Epidermal melanocyte (primary cell): ENCODE data around the gene PPP5C.
A peak's percentile ranks its signal among the peaks of the same experiment; 100 is the strongest.
"Not testable (repeated sequence)": the region's sequence is repeated elsewhere in the genome, so short reads cannot be mapped to it uniquely, and the experiment has no call there.

ENCODE experiments used
- DNase-seq: peaks from one replicate; pipeline ENCODE4 v3.0.0; 2011; ENCODE audit warnings: low spot score; ENCODE audit not compliant: insufficient read length

The PPP5C gene, protein sequence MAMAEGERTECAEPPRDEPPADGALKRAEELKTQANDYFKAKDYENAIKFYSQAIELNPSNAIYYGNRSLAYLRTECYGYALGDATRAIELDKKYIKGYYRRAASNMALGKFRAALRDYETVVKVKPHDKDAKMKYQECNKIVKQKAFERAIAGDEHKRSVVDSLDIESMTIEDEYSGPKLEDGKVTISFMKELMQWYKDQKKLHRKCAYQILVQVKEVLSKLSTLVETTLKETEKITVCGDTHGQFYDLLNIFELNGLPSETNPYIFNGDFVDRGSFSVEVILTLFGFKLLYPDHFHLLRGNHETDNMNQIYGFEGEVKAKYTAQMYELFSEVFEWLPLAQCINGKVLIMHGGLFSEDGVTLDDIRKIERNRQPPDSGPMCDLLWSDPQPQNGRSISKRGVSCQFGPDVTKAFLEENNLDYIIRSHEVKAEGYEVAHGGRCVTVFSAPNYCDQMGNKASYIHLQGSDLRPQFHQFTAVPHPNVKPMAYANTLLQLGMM

DNA sequence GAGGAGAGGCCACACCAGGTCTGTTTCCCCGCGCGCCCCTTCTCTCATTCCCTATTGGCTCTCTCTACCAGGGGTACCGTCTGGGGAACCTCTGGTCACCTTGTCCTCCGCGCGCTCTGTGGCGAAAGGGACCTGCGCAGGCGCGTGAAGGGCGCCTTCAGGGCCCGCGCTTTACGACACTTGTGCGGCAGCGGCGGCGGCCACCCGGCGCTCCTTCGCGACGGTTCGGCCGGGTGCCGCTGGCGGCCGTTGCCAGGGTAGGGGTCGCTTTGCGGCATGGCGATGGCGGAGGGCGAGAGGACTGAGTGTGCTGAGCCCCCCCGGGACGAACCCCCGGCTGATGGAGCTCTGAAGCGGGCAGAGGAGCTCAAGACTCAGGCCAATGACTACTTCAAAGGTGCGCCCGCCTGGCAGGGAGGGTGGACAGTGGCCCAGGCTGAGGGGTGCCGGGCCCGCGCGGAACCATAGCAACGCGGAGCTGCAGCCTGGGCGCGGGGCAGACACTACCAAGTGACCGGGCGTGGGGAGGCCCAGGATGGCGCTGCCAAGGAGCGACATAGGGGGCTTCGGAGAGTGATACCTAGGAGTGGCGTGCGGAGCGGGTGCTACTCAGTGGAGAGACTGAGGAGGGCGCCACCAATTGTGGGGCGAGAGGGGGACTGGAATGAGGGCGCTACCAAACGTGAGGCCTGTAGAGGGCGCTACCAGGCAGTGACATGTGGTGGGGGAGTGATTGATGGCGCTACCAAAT is at the start of gene PPP5C:
Gene PPP5C (plus strand): TSS at position 267 of the 751 bp plus-strand sequence. CDS start 10 bp downstream, at position 277.
- peak; percentile 97 for DNase-seq

DNA sequence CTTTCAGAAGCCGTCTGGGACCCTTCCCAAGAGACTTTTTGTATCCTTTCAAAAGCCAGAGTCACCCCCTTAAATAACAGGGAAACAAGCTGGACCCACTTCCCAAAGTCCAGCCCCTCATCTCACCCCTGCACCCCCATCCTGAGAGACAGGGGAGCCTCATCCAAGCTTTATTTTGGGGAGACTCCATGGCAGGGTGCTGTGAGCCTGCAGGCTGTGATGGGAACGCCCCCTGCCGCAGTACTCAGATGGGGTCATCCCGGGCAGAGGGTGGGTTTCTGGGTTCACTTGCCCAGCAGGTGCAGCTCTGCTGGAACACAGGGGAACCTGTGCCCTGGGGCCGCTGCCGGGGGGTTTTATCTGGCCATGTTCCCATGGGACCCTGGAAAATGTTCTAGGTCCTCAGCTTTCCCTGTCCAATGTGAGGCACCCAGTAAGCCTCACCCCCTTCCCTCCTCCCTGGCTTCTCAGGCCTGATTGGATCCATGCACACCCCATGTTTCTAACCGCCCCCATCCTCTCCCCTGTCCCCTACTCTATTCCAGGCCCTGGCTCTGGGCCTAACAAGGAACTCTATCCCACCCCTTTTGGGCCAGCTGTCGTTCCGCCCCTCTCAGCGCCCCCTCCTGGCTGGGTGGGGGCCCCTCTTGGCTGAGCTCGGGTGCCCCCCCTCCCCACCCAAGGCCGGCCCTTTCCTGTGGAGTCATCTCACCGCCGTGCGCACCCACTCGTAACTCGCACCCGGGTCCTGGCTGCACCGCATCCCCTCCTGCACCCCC is 49.0 kb upstream of the PPP5C start:
- DNase-seq: no peak

DNA sequence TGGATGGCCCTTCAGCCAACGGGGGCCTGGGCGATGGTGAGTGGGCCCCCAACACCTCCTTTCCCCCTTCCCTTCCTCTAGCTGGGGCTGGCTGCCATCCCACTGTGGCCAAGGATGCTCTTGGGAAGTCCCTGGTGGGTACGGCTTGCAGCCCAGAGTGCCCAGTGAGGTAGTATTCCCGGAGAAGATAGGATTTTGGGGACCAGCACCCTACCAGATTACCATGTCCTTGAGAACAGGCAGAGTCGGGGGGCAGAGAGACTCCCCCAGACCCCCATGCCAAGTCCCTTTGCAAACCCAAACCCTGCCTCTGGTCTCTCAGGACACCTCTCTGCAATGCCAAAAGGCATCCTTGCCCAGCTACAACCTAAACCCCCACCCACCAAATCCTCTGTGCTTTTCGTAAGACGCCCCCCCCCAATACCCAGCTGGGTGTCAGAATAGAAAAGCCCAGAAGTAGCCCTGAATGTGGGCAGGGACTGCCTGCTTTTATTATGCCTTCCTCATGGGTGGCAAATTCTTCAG is 48.3 kb upstream of the PPP5C start:
- no peak for DNase-seq

DNA sequence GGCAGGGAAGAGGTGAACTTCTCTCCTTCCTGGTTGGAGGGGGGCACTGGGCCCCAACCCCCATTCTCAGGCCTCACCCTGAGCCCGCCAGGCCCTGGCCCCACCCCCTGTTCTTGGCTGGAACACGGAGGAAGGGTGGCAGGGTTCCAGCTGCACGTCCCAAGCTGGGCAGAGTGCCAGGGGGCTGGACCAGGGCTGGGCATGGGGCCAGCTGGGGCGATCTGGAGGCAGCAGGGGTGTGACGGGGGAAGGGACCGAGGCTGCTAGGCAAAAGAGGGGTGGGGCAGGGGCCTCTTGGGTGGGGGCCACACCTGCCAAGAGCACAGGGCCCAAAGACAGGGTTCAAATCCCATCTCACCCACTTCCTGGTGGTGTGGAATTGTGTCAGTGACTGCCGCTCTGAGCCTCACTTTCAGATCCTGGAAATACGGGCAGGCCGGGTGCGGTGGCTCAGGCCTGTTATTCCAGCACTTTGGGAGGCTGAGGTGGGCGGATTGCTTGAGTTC is 47.8 kb upstream of the PPP5C start:
- peak; percentile 94 for DNase-seq

DNA sequence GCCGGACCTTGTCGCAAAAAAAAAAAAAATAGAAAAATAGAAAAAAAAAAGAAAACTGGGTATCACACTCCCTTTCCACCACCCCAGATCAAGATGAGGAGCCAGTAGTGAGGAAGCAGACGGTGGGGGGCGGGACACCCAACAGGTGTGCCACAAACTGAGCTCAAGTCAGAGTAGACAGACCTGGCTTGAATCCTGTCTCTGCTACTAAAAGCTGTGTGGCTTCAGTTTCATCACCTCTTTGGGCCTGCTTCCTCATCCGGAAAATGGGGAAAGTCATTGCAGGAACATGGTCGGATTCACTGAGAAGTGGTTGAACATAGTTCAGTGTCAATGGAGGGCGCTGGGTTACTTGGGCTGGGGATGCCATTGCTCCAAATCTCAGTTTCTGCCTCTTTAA is 47.2 kb upstream of the PPP5C start:
- DNase-seq: no peak

DNA sequence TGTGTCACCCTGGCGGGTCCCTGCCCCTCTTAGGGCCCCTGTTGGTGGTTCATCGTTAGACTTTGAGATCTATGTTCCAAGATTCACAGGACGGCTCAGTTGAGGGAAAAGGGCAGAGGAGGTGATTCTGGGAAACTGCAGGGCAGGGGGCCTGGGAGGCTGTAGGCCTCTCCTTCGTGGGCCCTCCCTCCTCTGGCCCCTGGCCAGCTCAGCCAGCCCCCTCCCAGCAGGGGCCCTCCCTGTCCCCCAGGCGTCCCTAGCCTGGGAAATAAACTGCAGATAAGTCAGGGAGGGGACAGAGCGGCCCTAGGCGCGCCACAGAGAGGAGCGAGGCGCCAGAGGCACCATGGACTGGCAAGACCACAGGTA is 43.6 kb upstream of the PPP5C start:
- no peak for DNase-seq

DNA sequence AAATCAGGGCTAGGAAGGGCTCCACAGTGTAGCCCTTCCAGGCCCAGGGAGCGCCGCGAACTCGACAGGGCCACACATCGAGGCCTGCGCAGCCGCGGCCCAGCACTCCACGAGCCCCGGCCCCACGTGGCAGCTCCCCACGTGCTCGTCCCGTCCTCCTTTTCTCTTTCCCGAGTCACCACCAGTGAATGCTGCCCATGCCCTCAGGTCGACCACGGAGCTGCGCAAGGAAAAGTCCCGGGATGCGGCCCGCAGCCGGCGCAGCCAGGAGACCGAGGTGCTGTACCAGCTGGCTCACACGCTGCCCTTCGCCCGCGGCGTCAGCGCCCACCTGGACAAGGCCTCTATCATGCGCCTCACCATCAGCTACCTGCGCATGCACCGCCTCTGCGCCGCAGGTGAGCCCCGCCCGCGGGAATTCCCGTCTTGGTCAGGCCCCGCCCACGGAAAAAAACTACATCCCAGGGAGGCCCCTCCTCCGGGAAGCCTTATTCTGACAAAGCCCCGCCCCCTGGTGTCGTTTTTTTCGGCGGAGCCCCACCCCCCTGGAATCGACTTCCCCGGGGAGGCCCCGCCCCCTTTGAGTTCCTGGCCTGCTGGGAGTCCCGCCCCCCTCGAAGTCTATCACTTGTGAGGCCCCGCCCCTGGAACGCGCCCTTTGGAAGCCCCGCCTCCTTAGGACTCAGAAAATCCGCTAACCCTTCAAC is 43.0 kb upstream of the PPP5C start:
- DNase-seq: no peak

DNA sequence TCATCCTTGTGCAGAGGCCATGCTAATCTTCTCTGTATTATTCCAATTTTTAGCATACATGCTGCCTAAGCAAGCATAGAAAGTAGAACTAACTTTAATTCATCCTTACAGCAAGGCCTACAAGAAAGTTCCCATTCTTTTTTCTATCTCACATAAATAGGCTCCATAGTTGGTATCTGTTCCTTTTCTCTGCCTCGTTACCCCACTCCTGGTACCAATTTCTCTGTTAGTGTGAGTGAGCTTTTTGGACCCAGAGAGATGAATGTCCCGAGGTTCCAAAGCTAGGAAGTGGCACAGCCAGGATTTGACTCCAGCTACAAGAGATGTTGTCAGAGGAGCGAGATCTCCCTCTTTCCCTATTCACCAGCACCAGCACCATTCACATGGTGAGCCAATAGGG is 40.4 kb upstream of the PPP5C start:
- no peak for DNase-seq

DNA sequence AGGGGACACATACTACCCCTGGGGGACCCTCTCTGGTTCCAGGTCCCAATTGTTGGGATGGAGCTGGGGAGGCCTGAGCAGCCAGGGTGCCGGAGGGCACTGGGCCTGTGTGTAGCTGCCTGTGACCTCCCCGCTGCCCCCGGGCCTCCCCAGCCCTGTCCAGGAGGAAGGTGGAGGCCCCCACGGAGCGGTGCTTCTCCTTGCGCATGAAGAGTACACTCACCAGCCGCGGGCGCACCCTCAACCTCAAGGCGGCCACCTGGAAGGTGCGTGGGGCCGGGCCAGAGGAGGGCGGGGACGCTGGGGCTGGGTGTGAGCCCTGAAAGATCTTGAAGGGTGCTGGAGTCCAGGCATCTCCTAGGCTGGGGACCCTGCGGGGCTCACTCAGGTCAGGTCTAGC is 38.4 kb upstream of the PPP5C start:
- no peak for DNase-seq

DNA sequence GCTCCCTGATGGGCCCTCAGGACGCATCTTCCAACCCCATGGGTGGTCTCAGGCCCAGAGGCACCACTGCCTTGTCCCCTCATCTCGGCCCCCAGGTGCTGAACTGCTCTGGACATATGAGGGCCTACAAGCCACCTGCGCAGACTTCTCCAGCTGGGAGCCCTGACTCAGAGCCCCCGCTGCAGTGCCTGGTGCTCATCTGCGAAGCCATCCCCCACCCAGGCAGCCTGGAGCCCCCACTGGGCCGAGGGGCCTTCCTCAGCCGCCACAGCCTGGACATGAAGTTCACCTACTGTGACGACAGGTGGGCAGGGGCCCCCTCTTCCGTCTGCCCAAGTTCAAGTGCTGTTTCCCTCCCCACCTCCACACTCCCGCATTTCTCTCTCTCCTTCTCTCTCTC is 37.8 kb upstream of the PPP5C start:
- DNase-seq: no peak

DNA sequence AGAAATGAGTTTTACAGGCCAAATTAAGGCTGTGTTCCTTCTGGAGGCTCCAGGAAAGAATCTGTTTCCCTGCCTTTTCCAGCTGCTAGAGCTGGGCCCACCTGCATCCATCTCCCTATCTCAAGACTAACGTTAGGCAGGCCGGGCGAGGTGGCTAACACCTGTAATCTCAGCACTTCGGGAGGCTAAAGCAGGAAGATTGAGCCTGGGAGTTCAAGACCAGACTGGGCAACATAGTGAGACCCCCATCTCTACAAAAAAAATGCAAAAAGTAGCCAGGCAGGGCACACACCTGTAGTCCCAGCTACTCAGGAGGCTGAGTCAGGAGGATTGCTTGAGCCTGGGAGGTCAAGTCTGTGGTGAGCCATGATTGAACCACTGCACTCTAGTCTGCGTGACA is 35.4 kb upstream of the PPP5C start:
- no peak for DNase-seq

DNA sequence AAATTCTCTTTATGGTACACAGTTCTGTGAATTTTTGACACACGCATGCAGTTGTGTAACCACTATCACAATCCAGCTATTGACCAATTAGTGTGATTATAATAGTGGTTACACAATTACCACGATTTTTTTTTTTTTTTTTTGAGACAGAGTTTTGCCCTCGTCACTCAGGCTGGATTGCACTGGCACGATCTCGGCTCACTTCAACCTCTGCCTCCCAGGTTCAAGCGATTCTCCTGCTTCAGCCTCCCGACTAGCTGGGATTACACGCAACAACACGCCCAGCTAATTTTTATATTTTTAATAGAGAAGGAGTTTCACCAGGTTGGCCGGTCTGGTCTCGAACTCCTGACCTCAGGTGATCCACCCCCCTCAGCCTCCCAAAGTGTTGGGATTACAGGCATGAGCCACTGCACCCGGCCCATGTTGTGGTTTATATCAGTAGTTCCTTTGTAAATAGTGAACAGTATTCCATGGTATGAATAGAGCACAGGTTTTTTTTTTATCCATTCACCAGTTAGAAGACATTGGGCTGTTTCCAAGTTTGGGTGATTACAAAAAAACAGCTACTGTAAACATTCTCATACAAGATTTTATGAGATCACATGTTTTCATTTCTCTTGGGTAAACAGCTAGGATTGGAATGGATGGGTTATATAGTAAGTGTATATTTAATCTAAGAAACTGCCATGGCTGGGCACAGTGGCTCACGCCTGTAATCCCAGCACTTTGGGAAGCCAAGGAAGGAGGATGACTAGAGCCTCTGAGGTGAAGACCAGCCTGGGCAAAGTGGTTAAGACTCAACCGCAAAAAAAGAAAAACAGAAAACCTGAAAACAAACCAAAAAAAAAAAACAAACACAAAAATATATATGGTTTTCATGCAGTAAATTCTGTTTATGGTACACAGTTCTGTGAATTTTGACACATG is 33.1 kb upstream of the PPP5C start:
- not testable (repeated sequence) for DNase-seq

DNA sequence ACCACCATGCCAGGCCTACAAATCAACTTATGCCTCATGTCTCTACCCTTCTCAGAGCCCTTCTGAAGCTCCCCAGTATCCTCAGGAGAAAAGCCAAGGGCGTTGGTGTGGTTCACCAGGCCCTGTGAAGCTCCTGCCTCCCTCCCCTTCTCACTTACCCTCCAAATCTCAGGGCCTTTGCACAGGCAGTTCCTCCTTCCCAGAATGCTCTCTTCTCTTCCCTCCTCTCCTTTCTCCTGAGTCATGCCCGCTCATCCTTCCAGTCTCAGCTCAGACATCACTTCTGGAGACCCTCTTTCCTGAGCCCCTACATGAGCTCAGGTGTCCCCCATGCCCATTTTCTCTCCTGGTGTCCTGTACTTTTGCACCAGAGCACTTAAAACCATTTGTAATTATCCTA is 29.5 kb upstream of the PPP5C start:
- no peak for DNase-seq

DNA sequence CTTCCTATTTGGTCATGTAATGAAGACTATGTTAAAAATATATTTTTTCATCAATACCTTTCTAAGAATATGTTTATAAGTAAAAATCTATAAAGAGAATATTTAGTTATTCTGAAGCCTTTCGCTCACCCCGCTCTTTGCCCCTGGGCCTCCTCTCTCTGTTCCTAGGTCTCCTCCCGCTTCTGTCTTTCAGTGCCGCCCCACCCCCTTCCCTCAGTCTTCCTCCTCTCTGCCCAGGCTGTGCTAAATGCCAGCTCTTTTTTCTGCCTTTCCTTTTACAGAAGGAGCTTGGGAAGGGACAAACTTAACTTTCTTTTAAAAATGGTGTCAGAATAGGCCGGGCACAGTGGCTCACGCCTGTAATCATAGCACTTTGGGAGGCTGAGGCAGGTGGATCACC is 27.3 kb upstream of the PPP5C start:
- no peak for DNase-seq

DNA sequence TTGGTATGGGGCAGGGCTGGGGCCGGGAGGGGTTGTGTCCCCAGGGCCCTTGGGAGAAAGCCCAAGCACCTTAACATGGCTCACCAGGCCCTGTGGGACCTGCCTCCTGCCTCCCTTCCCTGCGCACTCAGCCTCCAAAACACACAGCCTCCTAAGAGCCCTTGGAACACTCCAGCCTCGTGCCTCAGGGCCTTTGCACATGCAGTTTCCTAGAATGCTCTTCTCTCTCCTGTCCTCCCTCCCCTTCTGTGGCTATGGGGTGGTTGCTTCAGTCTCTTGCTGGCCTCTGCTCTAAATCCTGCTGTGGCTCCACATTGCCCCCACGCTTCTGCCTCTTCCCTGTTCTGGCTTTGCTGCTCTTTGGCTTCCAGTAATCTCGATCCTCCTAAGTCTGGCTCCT is 26.3 kb upstream of the PPP5C start:
- DNase-seq: no peak

DNA sequence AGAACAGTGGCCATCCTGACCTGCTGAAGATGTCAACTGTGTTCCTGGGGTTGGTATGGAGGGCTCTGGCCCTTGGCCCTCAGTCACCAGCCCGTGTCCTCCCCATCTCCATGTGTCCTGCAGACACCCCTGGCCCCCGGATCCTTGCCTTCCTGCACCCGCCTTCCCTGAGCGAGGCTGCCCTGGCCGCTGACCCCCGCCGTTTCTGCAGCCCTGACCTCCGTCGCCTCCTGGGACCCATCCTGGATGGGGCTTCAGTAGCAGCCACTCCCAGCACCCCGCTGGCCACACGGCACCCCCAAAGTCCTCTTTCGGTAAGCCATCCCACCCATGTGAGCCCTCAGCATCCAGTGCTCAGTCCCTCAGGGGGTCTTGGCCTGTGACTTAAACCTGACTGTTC is 25.2 kb upstream of the PPP5C start:
- DNase-seq: no peak

DNA sequence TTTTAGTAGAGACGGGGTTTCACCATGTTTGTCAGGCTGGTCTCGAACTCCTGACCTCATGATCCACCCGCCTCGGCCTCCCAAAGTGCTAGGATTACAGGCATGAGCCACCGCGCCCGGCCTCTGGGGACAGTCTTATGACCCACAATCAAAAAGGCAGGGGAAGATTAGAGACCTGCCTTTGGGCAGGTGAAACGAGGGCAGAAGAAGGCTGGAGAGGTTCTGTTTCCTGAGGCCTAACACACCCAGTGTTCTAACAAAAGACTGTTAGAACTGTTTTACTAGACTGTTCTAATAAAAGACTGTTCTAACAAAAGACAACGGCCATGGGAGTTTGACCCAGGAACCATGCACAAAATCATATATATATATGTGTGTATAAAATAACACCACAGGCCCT is 23.7 kb upstream of the PPP5C start:
- not testable (repeated sequence) for DNase-seq

DNA sequence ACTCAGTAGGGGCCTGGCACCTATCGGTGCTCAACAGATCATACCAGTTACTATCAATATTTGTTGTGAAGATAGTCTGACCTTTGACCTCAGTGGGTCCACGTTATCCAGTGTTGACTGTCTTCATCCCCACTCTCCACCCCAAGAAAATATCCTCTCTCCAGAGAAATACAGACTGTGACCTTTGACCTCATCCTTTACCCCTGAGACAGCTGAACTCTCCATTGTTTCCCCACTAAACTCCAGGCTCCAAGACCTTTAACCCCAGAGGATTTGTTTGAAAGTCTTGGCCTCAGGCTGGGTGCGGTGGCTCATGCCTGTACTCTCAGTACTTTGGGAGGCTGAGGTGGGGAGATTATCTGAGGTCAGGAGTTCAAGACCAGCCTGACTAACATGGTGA is 22.6 kb upstream of the PPP5C start:
- no peak for DNase-seq

DNA sequence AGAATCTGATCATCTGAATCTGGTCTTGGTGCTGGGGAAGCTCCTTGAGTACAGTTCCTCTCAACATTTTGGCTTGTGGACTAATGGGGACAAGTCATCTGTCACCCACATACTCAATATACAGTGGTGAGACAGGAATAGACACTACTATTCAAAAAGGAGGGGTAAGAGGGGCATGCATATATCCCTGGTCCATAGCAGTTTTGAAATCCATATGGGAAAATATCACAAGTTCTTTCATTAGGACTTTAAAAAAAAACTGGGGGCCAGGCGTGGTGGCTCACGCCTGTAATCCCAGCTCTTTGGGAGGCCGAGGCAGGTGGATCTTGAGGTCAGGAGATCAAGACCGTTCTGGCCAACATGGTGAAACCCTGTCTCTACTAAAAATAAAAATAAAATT is 20.3 kb upstream of the PPP5C start:
- no peak for DNase-seq

DNA sequence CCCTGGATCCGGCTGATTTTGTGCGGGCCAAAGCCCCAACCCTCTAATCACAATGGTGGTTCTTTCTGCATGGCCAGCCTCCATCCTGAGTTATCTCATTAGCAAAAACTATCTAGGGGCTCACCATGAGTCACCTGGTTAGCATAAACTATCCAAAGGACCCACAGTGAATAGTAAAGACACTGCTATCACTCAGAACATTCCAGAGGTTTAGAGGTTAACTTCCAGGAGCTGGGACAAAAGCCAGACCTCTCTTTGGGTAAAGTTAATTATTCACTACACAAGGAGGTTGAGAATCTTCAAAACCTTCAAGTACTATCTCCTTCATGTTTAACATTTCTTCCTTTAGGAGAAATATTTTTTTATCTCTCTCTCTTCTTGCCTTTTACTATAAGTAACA is 18.8 kb upstream of the PPP5C start:
- DNase-seq: no peak
